SK-N-SH treated with all-trans-retinoic acid at 6 μM for 48 hours (cell line): ENCODE results near the gene MTX2.

ENCODE experiments used
- BACH2 ChIP-seq: fragments of 250-450 bp; sonication (Bioruptor Pico); IDR thresholded peaks from 2 replicates; pipeline ENCODE4 v1.9.0; 2021; ENCODE audit warnings: mild to moderate bottlenecking, borderline replicate concordance
- PATZ1 ChIP-seq: fragments of 250-450 bp; sonication (Bioruptor Pico); IDR thresholded peaks from 2 replicates; pipeline ENCODE4 v1.8.0; 2020; ENCODE audit warnings: mild to moderate bottlenecking, moderate library complexity, borderline replicate concordance
- PPARA ChIP-seq: fragments of 250-450 bp; sonication (Bioruptor Pico); IDR thresholded peaks from 2 replicates; pipeline ENCODE4 v1.5.0; 2020; ENCODE audit warnings: mild to moderate bottlenecking, borderline replicate concordance
- RARB ChIP-seq: fragments of 250-450 bp; sonication (Bioruptor Pico); IDR thresholded peaks from 2 replicates; pipeline ENCODE4 v1.8.0; 2021; ENCODE audit warnings: mild to moderate bottlenecking, moderate library complexity
- TCF4 ChIP-seq: fragments of 250-450 bp; sonication (Bioruptor Pico); IDR thresholded peaks from 2 replicates; pipeline ENCODE4 v1.8.0; 2021; ENCODE audit warnings: mild to moderate bottlenecking, moderate library complexity, borderline replicate concordance
- ZC3H10 ChIP-seq: fragments of 250-450 bp; sonication (Bioruptor Pico); IDR thresholded peaks from 2 replicates; pipeline ENCODE4 v1.5.1; 2021; ENCODE audit warnings: mild to moderate bottlenecking, moderate library complexity
- ZFP3 ChIP-seq: fragments of 250-450 bp; sonication (Bioruptor Pico); IDR thresholded peaks from 2 replicates; pipeline ENCODE4 v1.5.0; 2020; ENCODE audit warnings: mild to moderate bottlenecking, moderate library complexity
- ZFP30 ChIP-seq: fragments of 450-650 bp; formaldehyde crosslinking; IDR thresholded peaks from 2 replicates; pipeline ENCODE4 v1.5.0; 2022; ENCODE audit warnings: mild to moderate bottlenecking, moderate library complexity
- ZNF565 ChIP-seq: fragments of 450-650 bp; formaldehyde crosslinking; conservative IDR thresholded peaks from 2 replicates; pipeline ENCODE4 v1.5.0; 2020; ENCODE audit warnings: low read depth, mild to moderate bottlenecking, moderate library complexity
- ZNF8 ChIP-seq: fragments of 450-650 bp; formaldehyde crosslinking; IDR thresholded peaks from 2 replicates; pipeline ENCODE4 v1.5.0; 2020; ENCODE audit warnings: mild to moderate bottlenecking, moderate library complexity

GRCh38 chr2:176293334-176293733, 24.1 kb downstream of the MTX2 start:
- TF ChIP-seq BACH2 (CRISPR knock-in tag): no peak
- TF ChIP-seq ZFP3: no peak
- no peak for TF ChIP-seq ZFP30 (CRISPR knock-in tag)
- TF ChIP-seq PPARA (CRISPR knock-in tag): no peak
- TF ChIP-seq ZNF565: no peak
- TF ChIP-seq ZNF8 (CRISPR knock-in tag): no peak
- no peak for TF ChIP-seq PATZ1 (CRISPR knock-in tag)
- no peak for TF ChIP-seq ZC3H10 (CRISPR knock-in tag)
- no peak for TF ChIP-seq RARB (CRISPR knock-in tag)
- no peak for TF ChIP-seq TCF4 (CRISPR knock-in tag)
